PC-9 (cell line): ENCODE results near the gene JCHAIN.

Source experiments
- EZH2 ChIP-seq: fragments of 200-600 bp; sonication (generic); IDR thresholded peaks from 2 replicates; pipeline ENCODE4 v1.8.0; 2017; ENCODE audit warnings: antibody characterized with exemption, low read depth
- TF ChIP-seq, protein P1 (sequence below): fragments of 200-600 bp; sonication (generic); conservative IDR thresholded peaks from 2 replicates; pipeline ENCODE4 v1.6.1; 2017; ENCODE audit warnings: mixed run types, antibody characterized with exemption, mild to moderate bottlenecking, moderate library complexity

- TF ChIP-seq, protein P1, sequence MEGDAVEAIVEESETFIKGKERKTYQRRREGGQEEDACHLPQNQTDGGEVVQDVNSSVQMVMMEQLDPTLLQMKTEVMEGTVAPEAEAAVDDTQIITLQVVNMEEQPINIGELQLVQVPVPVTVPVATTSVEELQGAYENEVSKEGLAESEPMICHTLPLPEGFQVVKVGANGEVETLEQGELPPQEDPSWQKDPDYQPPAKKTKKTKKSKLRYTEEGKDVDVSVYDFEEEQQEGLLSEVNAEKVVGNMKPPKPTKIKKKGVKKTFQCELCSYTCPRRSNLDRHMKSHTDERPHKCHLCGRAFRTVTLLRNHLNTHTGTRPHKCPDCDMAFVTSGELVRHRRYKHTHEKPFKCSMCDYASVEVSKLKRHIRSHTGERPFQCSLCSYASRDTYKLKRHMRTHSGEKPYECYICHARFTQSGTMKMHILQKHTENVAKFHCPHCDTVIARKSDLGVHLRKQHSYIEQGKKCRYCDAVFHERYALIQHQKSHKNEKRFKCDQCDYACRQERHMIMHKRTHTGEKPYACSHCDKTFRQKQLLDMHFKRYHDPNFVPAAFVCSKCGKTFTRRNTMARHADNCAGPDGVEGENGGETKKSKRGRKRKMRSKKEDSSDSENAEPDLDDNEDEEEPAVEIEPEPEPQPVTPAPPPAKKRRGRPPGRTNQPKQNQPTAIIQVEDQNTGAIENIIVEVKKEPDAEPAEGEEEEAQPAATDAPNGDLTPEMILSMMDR: no peak
- TF ChIP-seq EZH2: no peak
Measured at GRCh38 chr4:70624226-70624793, 42.0 kb downstream of the JCHAIN start.
